Pons (tissue), 1 donor: ENCODE measurements around the gene RAB5A.
"Not testable (repeated sequence)": the region's sequence is repeated elsewhere in the genome, so short reads cannot be mapped to it uniquely, and the experiment has no call there.

Source experiments
- DNase-seq: peaks from one replicate; pipeline ENCODE4 v3.0.0-alpha.2; 2016; ENCODE audit warnings: low spot score

Gene RAB5A

DNA sequence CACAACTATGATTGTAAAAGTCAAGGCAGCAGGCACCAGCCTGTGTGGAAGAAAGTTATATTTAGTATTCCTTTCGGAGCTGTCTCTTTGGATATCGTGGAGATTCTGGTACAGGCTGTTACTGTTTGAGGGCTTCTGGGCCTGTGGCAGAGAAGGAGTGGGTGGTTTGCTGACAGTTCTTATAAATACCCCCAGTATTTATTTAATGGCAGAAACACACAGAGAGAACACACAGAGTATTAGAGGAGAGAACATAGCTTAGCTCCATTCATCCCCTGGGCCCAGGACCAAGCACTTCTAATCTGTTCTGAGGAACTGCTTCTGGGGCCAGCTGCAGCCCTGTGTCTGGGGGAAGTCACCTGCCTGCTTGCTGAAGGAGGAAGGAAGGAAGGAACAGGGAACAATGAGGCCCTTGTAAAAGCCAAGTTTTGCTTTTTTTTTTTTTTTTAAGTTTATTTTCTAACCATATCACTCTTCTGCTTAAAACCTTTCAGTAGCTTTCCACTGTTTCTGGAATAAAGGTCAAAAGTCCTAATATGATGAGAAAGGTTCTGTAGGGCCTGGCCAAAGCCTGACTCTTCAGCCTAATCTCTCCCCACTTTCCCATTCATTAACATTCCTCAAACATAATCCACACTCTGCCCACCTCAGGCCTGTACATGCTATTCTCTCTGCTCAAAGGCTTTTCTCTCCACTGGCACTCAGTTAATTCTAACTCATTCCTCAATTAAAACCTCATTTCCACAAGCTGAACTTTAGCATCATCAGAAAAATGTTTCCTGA, 76.9 kb downstream of the RAB5A start:
- peak; percentile 79 for DNase-seq

DNA sequence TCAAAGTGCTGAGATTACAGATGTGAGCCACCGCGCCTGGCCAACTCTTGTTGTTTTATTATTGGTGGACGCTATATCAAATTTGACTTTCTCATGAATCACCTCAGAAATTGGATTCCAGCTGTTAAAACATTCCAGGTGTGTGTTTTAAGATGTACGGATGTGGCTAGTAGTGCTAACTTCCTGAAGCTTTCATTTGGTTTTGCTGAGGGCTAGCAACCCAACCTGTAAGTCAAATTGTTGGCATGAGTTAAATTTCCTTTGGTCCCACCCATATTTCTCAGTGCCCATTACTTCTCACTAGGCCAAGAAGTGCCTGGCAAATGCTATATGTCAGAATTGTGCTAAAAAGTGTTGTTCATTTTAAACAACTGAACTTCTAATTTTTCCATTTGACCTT, 80.2 kb downstream of the RAB5A start:
- no peak for DNase-seq

DNA sequence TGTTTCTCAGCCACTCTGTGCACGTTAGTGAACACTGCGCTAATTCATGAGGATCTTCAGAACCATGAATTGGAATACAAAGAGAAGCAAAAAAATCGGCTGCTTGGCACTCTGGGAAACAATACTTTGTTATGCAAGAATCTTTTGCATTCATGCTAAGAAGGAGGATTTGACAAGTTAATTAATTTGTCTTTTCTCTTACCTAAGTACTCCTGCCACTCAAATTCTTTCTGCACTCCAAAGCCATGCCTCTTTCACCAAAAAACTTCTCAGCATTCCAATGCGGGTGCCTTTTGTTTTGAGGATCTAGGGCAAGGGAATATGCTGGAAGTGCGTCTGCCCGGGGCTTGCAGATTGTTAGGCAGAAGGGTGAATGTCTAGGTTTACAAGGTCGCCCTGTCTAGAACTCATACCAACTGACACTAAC, 82.0 kb downstream of the RAB5A start:
- peak; percentile 51 for DNase-seq

DNA sequence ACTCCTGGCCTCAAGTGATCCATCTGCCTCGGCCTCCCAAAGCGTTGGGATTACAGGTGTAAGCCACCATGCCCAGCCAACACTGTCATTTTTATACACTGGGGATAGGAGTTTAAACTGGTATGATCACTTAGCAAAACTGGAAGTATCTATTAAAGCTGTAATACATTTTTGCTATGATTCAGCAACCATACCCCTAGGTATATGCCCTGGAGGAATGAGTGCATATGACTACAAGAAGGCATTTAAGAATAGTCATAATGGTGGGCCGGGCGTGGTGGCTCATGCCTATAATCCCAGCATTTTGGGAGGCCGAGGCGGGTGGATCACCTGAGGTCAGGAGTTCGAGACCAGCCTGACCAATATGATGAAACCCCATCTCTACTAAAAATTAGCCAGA, 85.0 kb downstream of the RAB5A start:
- not testable (repeated sequence) for DNase-seq
